Measurements from ENCODE around the gene SARM1.
A peak's percentile ranks its signal among the peaks of the same experiment; 100 is the strongest.

The SARM1 gene

DNA sequence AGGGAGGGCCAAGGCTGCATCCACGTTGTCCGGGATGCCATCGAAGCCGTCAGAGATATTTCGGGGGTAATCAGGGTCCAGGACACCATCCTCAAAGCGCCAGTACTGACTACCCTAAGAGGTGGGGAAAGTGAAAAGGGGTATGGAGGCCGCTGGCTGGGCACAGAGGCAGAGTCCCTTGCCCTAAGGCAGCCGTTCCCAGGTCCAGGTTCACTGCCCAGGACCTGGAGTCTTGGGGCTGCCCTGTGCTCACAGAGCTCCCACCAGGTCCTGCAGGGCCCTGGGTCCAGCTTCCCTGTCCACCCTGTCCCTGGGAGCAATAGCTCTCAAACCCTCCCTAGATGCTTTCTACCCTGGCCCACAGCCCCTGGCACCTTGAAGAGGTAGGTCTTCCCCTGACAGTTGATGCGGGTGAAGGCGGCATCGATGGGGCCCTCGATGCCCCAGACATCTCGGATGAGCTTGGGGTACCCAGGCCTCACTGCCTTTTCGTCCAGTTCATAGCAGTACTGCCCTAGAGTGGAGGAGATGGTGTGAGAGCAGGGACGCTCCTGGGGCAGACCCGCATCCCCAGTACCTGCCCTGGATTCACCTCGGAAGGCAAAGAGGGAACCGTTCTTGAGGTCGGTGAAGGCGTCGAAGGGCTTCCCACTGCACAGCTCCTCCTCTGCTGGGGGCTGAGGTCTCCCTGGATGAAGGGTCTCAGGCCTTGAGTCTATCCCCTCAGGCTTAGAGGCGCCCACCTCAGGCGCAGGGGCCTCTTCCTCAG is 2.4 kb upstream of the SARM1 start:
- no peak for DNase-seq (ENCODE audit: low read depth)

DNA sequence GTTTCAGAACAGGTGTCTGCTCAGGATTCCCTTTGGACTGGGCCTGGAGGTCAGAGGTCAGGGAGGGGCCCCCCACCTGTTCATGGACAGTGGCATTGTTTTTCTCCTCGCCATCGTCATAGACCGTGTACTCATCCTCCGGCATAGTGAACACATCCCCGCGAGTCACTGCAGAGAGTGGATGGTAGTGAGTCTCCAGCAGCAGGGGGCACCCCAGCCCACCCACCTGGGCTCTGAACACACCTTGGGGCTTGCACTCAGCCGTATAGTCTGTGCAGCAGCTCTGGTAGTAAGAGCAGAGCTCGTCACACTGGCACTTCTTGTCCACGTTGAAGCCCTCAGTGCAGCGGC is 1.8 kb upstream of the SARM1 start:
- no peak for DNase-seq (ENCODE audit: low read depth)

DNA sequence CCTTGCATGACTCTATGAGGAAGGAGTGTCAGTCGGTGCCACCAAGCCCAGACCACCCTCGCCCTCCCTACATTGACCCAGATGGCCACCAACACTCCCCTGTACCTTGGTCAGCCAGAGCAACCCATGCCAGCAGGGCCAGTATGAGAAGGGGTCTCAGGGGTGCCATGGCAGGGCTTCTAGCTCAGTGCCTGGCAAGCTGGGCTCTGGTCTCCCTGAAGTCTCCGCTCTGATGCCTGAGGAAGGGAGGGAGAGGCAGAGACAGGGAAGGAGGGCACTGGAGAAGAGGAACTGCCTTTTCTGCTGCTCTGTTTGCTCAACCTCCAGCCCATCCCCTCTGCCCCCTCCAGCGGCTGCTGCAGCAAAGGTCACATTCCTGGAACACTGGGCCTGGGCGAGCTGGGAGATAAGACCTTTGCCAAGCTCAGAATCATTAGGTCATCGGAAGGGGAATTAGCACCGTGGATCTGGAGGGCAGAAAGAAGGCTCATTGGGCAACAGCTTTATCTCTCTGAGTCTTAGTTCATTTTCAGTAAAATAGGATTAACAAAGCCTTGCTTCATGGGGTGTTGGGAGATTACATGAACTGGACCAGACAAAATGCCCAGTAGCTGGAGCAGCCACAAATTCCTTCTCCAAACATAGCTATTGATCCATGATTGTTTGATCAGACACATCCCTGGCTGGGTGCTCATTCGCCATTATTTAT is 1.3 kb upstream of the SARM1 start, which contains the start of gene VTN:
Gene VTN (minus strand): TSS at position 273 of the 709 bp plus-strand sequence. CDS start 104 bp downstream, at position 169.
- no peak for DNase-seq (ENCODE audit: low read depth)

DNA sequence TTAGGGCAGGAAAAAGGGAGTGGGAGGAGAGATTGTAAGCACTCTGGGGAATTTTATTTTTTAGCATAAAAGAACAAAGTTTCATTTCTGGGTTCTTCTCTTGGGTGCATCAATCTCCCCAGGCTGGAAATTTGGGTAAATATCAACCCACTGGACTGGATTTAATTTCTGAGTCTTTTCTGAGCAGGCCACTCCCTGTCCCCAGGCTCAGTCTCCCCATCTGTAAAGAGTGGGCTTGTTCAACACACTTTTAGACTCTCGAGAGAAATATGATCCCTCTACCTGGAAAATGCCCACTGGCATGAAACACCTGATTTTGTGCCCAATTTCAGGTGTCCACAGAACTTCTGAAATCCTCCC is 770 bp upstream of the SARM1 start:
- DNase-seq (ENCODE audit: low read depth) = no peak

DNA sequence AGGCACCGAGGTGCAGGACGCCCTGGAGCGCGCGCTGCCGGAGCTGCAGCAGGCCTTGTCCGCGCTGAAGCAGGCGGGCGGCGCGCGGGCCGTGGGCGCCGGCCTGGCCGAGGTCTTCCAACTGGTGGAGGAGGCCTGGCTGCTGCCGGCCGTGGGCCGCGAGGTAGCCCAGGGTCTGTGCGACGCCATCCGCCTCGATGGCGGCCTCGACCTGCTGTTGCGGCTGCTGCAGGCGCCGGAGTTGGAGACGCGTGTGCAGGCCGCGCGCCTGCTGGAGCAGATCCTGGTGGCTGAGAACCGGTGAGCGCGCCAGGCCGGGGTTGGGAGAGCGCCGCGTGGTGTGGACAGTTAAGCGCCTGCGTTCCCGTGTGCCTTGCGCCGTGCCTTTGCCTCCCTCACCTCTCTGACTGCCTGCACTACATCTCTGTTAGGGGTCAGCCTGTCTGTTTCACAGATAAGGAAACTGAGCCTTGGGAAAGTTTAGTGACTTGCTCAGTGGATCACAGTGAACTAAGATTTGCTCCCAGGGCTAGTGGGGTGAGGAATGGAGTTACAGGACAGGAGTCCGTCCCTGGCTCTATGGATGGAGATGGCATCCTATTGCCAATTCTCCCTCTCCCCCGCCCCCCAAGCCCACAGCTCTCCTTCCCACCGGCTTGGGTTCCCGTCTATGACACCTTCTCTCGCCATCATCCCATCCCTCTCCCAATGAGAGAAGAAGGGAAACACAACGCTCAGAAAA is 880 bp downstream of the SARM1 start:
- DNase-seq (ENCODE audit: low read depth) = peak; percentile 37

DNA sequence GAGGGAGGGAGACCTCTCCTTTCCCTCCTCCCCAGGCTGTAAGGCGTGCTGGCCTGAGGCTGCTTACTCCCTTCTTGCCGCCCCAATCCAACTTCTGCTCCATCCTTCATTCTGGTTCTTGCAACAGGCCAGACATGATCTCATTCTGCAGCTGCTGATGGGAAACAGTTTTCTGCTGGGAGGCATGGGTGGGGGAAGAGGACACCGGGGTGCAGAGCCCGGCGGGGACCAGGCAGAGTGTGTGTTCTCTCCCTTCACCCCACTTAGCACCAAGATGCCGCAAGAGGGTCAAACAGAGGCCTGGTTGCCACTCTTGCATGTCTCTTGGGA is 1.4 kb downstream of the SARM1 start:
- no peak for DNase-seq (ENCODE audit: low read depth)

DNA sequence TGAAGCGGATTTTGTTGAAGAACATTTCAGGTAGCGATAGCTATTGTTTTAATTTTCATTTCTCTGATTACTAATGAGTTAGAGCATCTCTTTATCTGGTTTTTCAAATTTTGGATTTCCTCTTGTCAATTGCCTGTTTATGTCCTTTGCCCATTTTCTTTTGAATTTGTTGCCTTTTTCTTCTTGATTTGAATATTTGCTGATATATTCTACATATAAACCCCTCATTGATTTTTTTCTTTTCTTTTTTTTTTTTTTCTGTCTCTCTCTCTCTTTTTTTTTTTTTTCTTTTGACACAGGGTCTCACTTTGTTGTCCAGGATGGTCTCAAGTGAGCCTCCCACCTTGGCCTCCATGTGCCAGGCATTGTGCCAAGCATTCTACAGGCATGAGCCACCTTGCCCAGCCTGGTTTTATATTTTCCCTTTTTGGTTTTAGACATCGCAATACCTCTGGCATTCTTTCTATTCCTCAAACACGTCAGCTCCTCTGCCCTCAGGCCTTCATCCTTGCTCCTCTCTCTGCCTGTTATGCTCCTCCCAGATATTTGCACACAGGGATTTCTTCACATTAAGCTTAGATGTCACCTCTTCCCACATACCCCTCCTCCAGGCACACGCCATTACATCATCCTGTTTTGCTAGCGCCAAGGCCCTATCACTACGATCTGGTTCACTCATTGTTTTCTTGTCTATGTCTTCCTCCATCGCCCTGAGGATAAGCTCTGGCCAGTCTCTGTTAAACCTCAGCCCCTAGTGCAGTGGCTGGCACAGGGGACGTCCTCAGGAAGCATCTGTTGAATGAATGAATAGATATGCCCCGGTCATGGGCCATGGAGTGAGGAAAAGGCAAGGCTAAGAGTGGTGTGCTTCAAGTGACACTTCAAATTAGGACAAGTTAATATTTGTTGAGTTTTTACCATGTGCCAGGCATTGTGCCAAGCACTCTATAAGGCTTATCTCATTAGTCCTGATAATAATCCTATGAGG is 8.6 kb downstream of the SARM1 start:
- DNase-seq (ENCODE audit: low read depth) = no peak

DNA sequence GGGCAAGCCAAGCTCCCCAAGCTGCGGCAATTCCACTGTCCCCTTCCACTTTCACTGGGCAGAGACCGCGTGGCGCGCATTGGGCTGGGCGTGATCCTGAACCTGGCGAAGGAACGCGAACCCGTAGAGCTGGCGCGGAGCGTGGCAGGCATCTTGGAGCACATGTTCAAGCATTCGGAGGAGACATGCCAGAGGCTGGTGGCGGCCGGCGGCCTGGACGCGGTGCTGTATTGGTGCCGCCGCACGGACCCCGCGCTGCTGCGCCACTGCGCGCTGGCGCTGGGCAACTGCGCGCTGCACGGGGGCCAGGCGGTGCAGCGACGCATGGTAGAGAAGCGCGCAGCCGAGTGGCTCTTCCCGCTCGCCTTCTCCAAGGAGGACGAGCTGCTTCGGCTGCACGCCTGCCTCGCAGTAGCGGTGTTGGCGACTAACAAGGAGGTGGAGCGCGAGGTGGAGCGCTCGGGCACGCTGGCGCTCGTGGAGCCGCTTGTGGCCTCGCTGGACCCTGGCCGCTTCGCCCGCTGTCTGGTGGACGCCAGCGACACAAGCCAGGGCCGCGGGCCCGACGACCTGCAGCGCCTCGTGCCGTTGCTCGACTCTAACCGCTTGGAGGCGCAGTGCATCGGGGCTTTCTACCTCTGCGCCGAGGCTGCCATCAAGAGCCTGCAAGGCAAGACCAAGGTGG is 9.8 kb downstream of the SARM1 start:
- DNase-seq (ENCODE audit: low read depth) = no peak

DNA sequence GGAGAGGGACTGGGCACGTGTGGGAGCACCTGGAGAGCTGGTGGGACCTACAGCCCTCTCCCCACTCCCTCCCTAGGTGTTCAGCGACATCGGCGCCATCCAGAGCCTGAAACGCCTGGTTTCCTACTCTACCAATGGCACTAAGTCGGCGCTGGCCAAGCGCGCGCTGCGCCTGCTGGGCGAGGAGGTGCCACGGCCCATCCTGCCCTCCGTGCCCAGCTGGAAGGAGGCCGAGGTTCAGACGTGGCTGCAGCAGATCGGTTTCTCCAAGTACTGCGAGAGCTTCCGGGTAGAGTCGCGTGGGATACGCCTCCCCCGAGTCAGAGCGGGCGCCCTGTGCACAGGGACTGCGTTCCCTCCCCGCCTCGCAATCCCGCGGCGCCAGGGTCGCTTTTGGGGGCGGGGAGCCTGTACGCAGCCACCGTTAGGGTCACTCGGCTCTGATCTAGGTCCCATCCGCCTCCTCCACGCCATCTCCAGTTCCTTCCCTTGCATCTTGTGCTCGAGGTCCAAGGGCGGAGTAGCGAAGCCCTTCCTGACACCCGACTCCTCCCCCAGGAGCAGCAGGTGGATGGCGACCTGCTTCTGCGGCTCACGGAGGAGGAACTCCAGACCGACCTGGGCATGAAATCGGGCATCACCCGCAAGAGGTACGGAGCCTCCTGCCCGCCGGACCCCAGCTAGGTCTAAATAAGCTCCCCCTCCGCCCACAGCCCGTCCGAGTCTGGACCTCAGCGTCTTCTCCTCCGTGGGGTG is 13.0 kb downstream of the SARM1 start:
- peak; percentile 69 for DNase-seq (ENCODE audit: low read depth)

DNA sequence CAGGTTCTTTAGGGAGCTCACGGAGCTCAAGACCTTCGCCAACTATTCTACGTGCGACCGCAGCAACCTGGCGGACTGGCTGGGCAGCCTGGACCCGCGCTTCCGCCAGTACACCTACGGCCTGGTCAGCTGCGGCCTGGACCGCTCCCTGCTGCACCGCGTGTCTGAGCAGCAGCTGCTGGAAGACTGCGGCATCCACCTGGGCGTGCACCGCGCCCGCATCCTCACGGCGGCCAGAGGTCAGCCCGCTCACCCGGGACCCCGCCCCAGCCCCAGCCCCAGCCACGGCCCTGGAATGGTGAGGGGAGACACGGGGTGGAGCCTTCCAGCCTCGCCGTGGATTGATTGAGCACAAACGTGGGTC is 13.5 kb downstream of the SARM1 start:
- no peak for DNase-seq (ENCODE audit: low read depth)

DNA sequence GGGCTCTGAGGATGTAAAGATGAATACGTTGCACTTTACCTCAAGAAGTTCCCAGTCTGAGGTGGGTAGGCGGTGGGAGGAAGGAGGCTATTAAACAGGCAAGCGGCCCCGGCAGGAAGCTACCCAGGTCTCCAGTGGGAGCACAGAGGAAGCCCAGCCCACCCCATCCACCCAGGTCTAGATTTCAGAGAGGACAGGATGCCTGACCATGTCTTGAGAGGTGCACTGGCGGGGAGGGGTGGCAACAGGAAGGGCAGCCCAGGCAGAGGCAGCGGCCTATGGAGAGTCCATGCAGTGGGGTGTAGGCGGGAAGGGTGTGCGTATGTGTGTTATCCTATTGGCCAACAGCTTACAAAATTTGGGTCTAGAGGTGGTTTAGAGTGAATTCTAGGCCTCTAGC is 13.9 kb downstream of the SARM1 start:
- DNase-seq (ENCODE audit: low read depth) = no peak

DNA sequence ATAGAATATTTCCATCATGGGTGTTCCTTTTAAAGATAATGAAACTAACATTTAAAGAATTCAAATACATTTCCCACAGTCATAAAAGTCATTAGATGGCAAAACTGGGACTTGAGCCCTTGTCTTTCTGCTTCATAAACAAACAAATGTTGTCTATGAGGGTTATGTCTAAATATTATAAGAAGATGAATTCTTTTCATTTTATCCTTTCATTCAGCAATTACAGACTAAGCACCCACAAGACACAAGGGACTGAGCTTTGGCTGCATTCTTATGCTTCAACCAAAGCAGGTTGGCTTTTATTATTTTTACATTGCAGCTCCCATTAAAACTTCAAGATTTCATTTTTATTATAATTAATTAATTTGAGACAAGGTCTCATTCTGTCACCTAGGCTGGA is 14.9 kb downstream of the SARM1 start:
- DNase-seq (ENCODE audit: low read depth) = no peak

DNA sequence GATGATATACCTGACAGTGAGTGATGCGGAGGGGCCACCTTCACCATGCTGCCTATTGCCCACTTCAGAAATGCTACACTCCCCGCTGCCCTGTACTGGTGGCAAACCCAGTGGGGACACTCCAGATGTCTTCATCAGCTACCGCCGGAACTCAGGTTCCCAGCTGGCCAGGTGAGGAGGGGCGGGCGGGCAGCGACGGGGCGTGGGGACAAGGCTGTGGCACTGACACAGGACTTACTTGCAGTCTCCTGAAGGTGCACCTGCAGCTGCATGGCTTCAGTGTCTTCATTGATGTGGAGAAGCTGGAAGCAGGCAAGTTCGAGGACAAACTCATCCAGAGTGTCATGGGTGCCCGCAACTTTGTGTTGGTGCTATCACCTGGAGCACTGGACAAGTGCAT is 16.6 kb downstream of the SARM1 start:
- DNase-seq (ENCODE audit: low read depth) = no peak

DNA sequence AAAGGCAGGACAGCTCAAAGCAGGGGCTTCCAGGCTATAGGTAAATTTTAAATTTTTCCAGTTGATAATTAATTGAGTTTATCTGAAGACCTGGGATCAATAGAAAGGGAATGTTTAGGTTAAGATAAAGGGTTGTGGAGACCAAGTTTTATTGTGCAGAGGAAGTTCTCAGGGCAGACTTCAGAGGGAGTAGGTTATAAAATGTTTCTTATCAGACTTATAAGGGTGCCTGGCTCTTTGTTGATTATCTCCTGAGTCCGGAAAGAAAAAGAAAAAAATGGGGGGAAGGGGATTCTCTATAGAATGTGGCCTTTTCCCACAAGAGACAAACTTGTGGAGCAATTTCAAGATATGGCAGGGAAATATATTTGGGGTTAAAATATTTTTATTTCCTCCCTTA is 18.6 kb downstream of the SARM1 start:
- no peak for DNase-seq (ENCODE audit: low read depth)

DNA sequence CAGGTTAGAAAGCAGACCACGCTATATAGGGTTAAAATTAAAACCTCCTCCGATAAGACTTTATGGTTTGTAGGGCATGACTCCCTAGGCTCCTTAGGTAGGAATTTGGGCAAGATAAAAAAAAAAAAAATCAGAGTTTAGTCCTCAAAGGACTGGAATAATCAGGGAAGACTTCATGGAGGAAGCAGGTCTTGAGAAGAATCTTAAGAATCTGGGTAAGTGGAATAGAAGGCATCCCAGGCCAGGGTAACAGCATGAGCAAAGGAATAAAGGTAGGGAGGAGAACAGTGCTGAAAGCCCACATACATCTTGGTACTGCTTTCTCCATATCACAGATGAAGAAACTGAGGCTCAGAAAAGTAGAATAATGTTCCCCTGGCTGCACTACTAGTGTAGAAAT is 19.1 kb downstream of the SARM1 start:
- DNase-seq (ENCODE audit: low read depth) = no peak

DNA sequence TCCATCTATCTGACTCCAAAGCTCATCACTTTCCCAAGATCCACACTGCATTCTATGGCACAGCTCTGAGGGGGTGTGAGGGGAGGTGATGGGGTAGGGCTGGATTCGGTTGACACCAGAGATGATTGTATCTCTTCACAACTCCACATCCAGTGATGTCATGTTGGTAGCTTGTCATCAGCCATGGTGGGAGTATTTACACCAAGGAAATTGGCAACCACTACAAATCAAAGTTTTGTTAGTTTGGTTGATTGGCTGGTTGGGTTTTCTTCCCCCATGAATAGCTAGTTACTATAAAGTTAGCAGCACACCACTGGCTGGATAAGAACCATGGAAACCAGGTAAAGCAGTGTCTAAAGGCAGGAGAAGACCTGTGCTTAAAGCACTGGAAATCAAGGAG is 19.5 kb downstream of the SARM1 start:
- DNase-seq (ENCODE audit: low read depth) = no peak

DNA sequence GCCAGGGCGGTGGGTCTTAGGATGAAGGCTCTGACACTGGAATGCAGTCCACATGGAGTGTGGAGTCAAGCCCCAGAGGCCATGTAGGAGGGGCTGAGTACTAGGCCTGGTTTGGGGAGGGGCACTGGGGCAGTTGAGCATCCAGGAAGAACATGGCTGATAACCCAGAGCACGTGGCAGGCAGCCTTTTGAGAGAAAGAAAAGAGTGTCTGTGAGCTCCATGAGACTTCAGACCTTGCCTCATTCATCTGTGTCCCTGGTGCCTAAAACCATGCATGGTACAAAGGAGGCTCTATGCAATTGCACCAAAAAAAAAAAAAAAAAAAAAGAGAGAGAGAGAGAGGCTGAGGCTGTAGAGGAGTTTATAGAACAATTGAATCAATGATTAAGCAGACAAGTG is 19.9 kb downstream of the SARM1 start:
- DNase-seq (ENCODE audit: low read depth) = no peak

DNA sequence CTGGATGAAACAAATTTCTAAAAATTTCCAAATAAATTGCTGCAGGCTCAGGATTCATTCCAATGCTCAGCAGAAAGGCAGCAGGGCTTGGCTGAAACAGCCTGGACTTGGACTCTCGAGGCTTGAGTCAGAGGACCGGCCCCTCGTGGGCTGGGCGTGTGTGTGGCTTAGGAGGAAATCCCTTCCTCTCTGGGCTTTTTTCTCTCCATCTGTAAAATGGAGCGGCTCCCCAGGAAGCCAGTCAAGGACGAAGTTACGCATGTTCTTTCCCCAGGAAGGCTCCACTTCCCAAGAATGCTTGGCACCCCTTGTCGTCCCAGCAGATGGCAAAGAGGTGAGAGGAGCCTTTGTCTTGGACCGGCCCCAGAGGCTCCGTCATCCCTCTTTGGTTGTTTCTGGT is 21.0 kb downstream of the SARM1 start:
- no peak for DNase-seq (ENCODE audit: low read depth)

DNA sequence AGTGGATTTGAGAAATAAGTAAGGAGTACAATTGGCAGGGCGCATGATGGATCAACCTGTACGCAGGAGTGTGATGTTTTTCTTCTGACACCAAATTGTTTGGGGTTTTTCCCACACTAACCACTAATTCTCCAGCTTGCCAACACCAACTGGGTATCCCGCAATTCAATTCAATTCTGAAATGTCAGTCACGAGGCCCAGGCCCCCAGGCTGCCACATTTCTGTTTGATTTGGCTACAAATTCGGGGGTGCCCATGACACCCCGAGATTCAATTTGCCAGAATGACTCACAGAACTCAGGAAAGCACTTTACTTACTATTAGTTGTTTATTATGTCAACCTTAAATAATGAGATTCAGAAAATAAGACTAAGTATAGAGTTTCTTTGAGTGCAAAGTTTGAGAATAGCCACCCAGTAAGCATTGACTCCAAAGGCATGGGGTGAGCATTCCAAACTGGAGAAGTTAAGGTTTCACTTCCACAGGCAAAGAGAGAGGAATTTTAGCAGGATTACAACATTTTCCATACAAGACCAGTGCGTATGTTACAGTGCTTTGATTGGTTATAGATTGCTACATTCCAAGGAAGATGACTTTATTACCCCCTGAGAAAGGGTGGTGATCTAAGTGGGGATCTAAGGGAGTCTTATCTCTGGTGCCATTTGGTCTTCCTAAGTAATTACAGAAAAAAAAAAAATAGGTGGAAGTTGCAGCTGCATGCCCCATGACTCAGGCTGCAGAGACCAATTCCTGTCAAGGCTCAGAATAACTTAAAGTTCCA is 23.0 kb downstream of the SARM1 start:
- no peak for DNase-seq (ENCODE audit: low read depth)

DNA sequence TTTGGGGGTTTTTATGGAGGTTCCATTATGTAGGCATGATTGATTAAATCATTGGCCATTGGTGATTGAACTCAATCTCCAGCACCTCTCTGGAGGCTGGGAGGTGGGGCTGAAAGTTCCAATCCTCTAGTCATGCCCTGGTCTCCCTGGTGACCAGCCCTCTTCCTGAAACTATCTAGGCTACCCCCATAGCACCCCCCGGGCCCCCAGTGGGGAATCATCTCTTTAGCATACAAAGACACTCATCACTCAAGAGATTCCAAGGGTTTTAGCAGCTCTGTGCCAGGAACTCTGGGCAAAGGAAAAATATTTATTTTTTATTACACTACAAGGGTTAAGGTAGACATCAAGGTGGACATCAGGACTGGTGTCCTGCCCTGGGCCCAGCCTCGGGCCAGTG is 23.9 kb downstream of the SARM1 start:
- DNase-seq (ENCODE audit: low read depth) = no peak
